Body of pancreas (tissue), 4 donors: ENCODE measurements around the gene GNRH2. TPM values are rescaled to one million over a fixed set of nuclear protein-coding genes. Genes with fewer than 3 reads are reported as not detected.
A peak's percentile ranks its signal among the peaks of the same experiment; 100 is the strongest.

Experiments
- ATAC-seq: fragments of 150-250 bp; one replicate; pipeline ENCODE4 v1.9.1; 2016
- DNase-seq, 4 donors: peaks; one replicate each; pipeline ENCODE4 v3.0.0-alpha.2; 2019
- H3K27ac ChIP-seq, 4 donors: fragments of 200-600 bp; sonication (generic); 1 replicate in 3 of 4; 2 replicates in 1 of 4; pipeline versions ENCODE4 v1.5.1 to v1.6.1; 2016 to 2019; ENCODE audit warnings: mild to moderate bottlenecking in 1 of 4, mixed read lengths in 1 of 4, moderate library complexity in 1 of 4
- H3K27me3 ChIP-seq, 2 donors: fragments of 200-600 bp; sonication (generic); one replicate each; pipeline ENCODE4 v1.6.0; 2016; ENCODE audit warnings: mild to moderate bottlenecking in 1 of 2
- H3K36me3 ChIP-seq, 2 donors: fragments of 200-600 bp; sonication (generic); replicated peaks in 1 of 2; 2 replicates each; pipeline ENCODE4 v1.5.1; 2016; ENCODE audit warnings: low read depth in 2 of 2; ENCODE audit not compliant: insufficient read depth in 1 of 2
- H3K4me1 ChIP-seq: fragments of 200-600 bp; sonication (generic); one replicate; pipeline ENCODE4 v1.6.0; 2016
- H3K4me3 ChIP-seq, 2 donors: fragments of 200-600 bp; sonication (generic); 1 replicate in 1 of 2; 2 replicates in 1 of 2; pipeline ENCODE4 v1.5.1; 2016 to 2019
- H3K9me3 ChIP-seq, 3 donors: fragments of 200-600 bp; sonication (generic); 1 replicate in 2 of 3; 2 replicates in 1 of 3; pipeline ENCODE4 v1.5.1; 2016
- CTCF ChIP-seq, 7 experiments: fragments of 450-650 bp in 4 of 7; fragments of 200-600 bp in 3 of 7; sonication (generic) in 3 of 7; IDR thresholded peaks; one replicate each; pipeline ENCODE4 v1.5.1; 2016 to 2019; ENCODE audit warnings: antibody characterized with exemption in 7 of 7
- POLR2A ChIP-seq, 3 donors: fragments of 450-650 bp; IDR thresholded peaks; one replicate each; pipeline ENCODE4 v1.6.1; 2016; ENCODE audit warnings: antibody characterized with exemption in 3 of 3, mild to moderate bottlenecking in 2 of 3
- WGBS, 2 donors: methylation state at CpG; one replicate each; pipeline ENCODE4 v1.1.5; 2017; 5-methylcytosine and 5-hydroxymethylcytosine counted together
- intact Hi-C: fragments of 100-400 bp; cut with DNase I; formaldehyde crosslinking; loops from one replicate; pipeline ENCODE4 v1.15.1; 2023
- total RNA-seq, 2 donors: library from RNA; depleted of rRNA; stranded (reverse); fragments of >200 nt; gene quantifications; one replicate each; pipeline ENCODE4 v1.1.0, GENCODE V29; 2016

The GNRH2 gene
- not detected for total RNA-seq

GRCh38 chr20:3043322-3043721 lies at the start of gene GNRH2:
GNRH2 (plus strand) TSS chr20:3043622; CDS start chr20:3044415, 793 bp downstream.
- peaks cover 26% of the 10 kb centered on the region for H3K4me1 ChIP-seq
- no peaks in the 10 kb centered on the region for H3K9me3 ChIP-seq
- DNase-seq = no peak
- 63 to 75% methylated on average over 2 to 3 of the region's 3 CpGs for WGBS, 2 donors
- no peak within 1 kb of the TSS for H3K4me3 ChIP-seq
- no peaks in the 10 kb centered on the region for H3K27me3 ChIP-seq
- no peak for TF ChIP-seq CTCF (IDR thresholded peaks at IDR 0.05)
- TF ChIP-seq POLR2A (IDR thresholded peaks at IDR 0.05) = no peak
- ATAC-seq = no peak
- peak within 1 kb of the TSS in 3 of 4 donors; percentile 50 to 85 (median 80) for H3K27ac ChIP-seq
- intact Hi-C loops = no loop called here
- no peaks in the 10 kb centered on the region for H3K36me3 ChIP-seq

GRCh38 chr20:2995796-2996195 lies 47.6 kb upstream of the GNRH2 start:
- DNase-seq (no peak), ATAC-seq (no peak)
- no peak overlapping the region for H3K27ac ChIP-seq
- TF ChIP-seq POLR2A (IDR thresholded peaks at IDR 0.05) (no peak), CTCF (IDR thresholded peaks at IDR 0.05) (no peak)
- peaks cover 0 to 9% of the 10 kb centered on the region in 2 donors for H3K36me3 ChIP-seq
- no peaks in the 10 kb centered on the region for H3K4me1 ChIP-seq
- intact Hi-C loops = no loop called here
- no peak overlapping the region for H3K4me3 ChIP-seq
- H3K27me3 ChIP-seq = no peaks in the 10 kb centered on the region
- no peaks in the 10 kb centered on the region for H3K9me3 ChIP-seq
- WGBS, 2 donors = 60 to 84% methylated on average over 2 of the region's 2 CpGs

GRCh38 chr20:2998728-2999127 lies 44.7 kb upstream of the GNRH2 start:
- Histone ChIP-seq H3K4me1 (no peaks in the 10 kb centered on the region), H3K27ac (no peak overlapping the region), H3K27me3 (no peaks in the 10 kb centered on the region), H3K36me3 (peaks cover 0 to 5% of the 10 kb centered on the region in 2 donors), H3K9me3 (no peaks in the 10 kb centered on the region), H3K4me3 (no peak overlapping the region)
- ATAC-seq (no peak), DNase-seq (no peak)
- TF ChIP-seq CTCF (IDR thresholded peaks at IDR 0.05) (no peak), POLR2A (IDR thresholded peaks at IDR 0.05) (no peak)
- intact Hi-C loops = no loop called here

GRCh38 chr20:3000852-3001523 lies 42.4 kb upstream of the GNRH2 start:
- Histone ChIP-seq H3K36me3 (peaks cover 0 to 2% of the 10 kb centered on the region in 2 donors), H3K27me3 (no peaks in the 10 kb centered on the region), H3K4me1 (no peaks in the 10 kb centered on the region), H3K9me3 (no peaks in the 10 kb centered on the region), H3K27ac (no peak overlapping the region), H3K4me3 (no peak overlapping the region)
- 59 to 65% methylated on average over 7 of the region's 7 CpGs for WGBS, 2 donors
- peak in 6 of 7 experiments; percentile 22 to 71 (median 46) for TF ChIP-seq CTCF (IDR thresholded peaks at IDR 0.05)
- no peak for TF ChIP-seq POLR2A (IDR thresholded peaks at IDR 0.05)
- intact Hi-C loops = no loop called here
- DNase-seq (no peak), ATAC-seq (peak; percentile 56)

GRCh38 chr20:3003416-3003815 lies 40.0 kb upstream of the GNRH2 start:
- no peak for DNase-seq
- ATAC-seq = no peak
- TF ChIP-seq CTCF (IDR thresholded peaks at IDR 0.05) (no peak), POLR2A (IDR thresholded peaks at IDR 0.05) (no peak)
- Histone ChIP-seq H3K4me1 (no peaks in the 10 kb centered on the region), H3K4me3 (no peak overlapping the region), H3K27ac (no peak overlapping the region), H3K9me3 (no peaks in the 10 kb centered on the region), H3K36me3 (peaks cover 0 to 2% of the 10 kb centered on the region in 2 donors), H3K27me3 (no peaks in the 10 kb centered on the region)
- 79 to 85% methylated on average over 2 of the region's 2 CpGs for WGBS, 2 donors
- intact Hi-C loops = no loop called here
